Breast epithelium (tissue), 3 donors: ENCODE data around the gene FCGBP.

Experiments used
- CTCF ChIP-seq, 3 donors: fragments of 450-650 bp; IDR thresholded peaks; one replicate each; pipeline ENCODE4 v1.5.1; 2016 to 2017; ENCODE audit warnings: antibody characterized with exemption in 3 of 3, mild to moderate bottlenecking in 3 of 3, moderate library complexity in 3 of 3
- POLR2A ChIP-seq: fragments of 450-650 bp; IDR thresholded peaks from one replicate; pipeline ENCODE4 v1.6.1; 2016; ENCODE audit warnings: antibody characterized with exemption, mild to moderate bottlenecking, moderate library complexity
- POLR2AphosphoS5 ChIP-seq, 3 donors: sonication (generic); formaldehyde crosslinking; IDR thresholded peaks; one replicate each; pipeline ENCODE4 v1.6.1; 2017; ENCODE audit warnings: antibody characterized with exemption in 3 of 3

GRCh38 chr19:39906820-39907611 lies 27.4 kb downstream of the FCGBP start:
- TF ChIP-seq CTCF (IDR thresholded peaks at IDR 0.05) (no peak), POLR2A (no peak), POLR2AphosphoS5 (IDR thresholded peaks at IDR 0.05) (no peak)
